ENCODE results near the gene APOA4. TPM values are rescaled to one million over a fixed set of nuclear protein-coding genes. Genes with fewer than 3 reads are reported as not detected.

The APOA4 gene
- polyA plus RNA-seq, 1 donor from 2014 or later = not detected

DNA sequence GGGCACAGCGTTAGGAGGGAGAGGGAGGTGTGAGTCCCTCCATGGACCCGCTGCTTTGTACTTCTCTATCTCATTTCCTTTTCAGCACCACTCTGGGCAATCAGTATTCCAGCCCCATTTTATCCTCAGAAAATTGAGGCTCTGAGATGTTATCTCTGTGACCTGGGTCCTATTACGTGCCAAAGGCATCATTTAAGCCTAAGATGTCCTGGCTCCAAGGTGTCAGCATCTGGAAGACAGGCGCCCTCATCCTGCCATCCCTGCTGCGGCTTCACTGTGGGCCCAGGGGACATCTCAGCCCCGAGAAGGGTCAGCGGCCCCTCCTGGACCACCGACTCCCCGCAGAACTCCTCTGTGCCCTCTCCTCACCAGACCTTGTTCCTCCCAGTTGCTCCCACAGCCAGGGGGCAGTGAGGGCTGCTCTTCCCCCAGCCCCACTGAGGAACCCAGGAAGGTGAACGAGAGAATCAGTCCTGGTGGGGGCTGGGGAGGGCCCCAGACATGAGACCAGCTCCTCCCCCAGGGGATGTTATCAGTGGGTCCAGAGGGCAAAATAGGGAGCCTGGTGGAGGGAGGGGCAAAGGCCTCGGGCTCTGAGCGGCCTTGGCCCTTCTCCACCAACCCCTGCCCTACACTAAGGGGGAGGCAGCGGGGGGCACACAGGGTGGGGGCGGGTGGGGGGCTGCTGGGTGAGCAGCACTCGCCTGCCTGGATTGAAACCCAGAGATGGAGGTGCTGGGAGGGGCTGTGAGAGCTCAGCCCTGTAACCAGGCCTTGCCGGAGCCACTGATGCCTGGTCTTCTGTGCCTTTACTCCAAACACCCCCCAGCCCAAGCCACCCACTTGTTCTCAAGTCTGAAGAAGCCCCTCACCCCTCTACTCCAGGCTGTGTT, 5.8 kb upstream of the APOA4 start:
- H4K20me1 ChIP-seq (ENCODE audit: insufficient read depth) = no peaks in the 10 kb centered on the region
- H3K36me3 ChIP-seq (ENCODE audit: insufficient read depth, low read length) = no peaks in the 10 kb centered on the region
- no peak overlapping the region for H3K27ac ChIP-seq (ENCODE audit: low read length)
- no peaks in the 10 kb centered on the region for H3K9me2 ChIP-seq (ENCODE audit: insufficient read depth, low read length)
- no peaks in the 10 kb centered on the region for H3F3A ChIP-seq (ENCODE audit: insufficient read depth, low read length, poor library complexity, severe bottlenecking)
- H3K27me3 ChIP-seq (ENCODE audit: insufficient read depth, low read depth, low read length) = no peaks in the 10 kb centered on the region
- H3K79me2 ChIP-seq (replicated peaks; ENCODE audit: insufficient read depth, low read length) = no peaks in the 10 kb centered on the region
- H3K9ac ChIP-seq (ENCODE audit: low read length) = no peak overlapping the region
- TF ChIP-seq EP300 (conservative IDR thresholded peaks at IDR 0.05; ENCODE audit: poor library complexity, severe bottlenecking) = no peak
- TF ChIP-seq EZH2 (IDR thresholded peaks at IDR 0.05; ENCODE audit: borderline replicate concordance, insufficient read depth, low read length, poor library complexity, severe bottlenecking) = no peak
- TF ChIP-seq, protein P1, sequence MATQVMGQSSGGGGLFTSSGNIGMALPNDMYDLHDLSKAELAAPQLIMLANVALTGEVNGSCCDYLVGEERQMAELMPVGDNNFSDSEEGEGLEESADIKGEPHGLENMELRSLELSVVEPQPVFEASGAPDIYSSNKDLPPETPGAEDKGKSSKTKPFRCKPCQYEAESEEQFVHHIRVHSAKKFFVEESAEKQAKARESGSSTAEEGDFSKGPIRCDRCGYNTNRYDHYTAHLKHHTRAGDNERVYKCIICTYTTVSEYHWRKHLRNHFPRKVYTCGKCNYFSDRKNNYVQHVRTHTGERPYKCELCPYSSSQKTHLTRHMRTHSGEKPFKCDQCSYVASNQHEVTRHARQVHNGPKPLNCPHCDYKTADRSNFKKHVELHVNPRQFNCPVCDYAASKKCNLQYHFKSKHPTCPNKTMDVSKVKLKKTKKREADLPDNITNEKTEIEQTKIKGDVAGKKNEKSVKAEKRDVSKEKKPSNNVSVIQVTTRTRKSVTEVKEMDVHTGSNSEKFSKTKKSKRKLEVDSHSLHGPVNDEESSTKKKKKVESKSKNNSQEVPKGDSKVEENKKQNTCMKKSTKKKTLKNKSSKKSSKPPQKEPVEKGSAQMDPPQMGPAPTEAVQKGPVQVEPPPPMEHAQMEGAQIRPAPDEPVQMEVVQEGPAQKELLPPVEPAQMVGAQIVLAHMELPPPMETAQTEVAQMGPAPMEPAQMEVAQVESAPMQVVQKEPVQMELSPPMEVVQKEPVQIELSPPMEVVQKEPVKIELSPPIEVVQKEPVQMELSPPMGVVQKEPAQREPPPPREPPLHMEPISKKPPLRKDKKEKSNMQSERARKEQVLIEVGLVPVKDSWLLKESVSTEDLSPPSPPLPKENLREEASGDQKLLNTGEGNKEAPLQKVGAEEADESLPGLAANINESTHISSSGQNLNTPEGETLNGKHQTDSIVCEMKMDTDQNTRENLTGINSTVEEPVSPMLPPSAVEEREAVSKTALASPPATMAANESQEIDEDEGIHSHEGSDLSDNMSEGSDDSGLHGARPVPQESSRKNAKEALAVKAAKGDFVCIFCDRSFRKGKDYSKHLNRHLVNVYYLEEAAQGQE (IDR thresholded peaks at IDR 0.05; ENCODE audit: borderline replicate concordance) = no peak
- TF ChIP-seq MXI1 (conservative IDR thresholded peaks at IDR 0.05; ENCODE audit: poor library complexity, severe bottlenecking) = no peak
- TF ChIP-seq TAF1 (IDR thresholded peaks at IDR 0.05; ENCODE audit: low read depth) = no peak
- TF ChIP-seq RAD21 (conservative IDR thresholded peaks at IDR 0.05) = no peak
- TF ChIP-seq, protein P2, sequence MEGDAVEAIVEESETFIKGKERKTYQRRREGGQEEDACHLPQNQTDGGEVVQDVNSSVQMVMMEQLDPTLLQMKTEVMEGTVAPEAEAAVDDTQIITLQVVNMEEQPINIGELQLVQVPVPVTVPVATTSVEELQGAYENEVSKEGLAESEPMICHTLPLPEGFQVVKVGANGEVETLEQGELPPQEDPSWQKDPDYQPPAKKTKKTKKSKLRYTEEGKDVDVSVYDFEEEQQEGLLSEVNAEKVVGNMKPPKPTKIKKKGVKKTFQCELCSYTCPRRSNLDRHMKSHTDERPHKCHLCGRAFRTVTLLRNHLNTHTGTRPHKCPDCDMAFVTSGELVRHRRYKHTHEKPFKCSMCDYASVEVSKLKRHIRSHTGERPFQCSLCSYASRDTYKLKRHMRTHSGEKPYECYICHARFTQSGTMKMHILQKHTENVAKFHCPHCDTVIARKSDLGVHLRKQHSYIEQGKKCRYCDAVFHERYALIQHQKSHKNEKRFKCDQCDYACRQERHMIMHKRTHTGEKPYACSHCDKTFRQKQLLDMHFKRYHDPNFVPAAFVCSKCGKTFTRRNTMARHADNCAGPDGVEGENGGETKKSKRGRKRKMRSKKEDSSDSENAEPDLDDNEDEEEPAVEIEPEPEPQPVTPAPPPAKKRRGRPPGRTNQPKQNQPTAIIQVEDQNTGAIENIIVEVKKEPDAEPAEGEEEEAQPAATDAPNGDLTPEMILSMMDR (IDR thresholded peaks at IDR 0.05; ENCODE audit: poor library complexity, severe bottlenecking) = no peak
- TF ChIP-seq SMC3 (conservative IDR thresholded peaks at IDR 0.05; ENCODE audit: poor library complexity) = no peak
- TF ChIP-seq POLR2AphosphoS5 (IDR thresholded peaks at IDR 0.05) = no peak
- no peak overlapping the region for H3K4me3 ChIP-seq (ENCODE audit: low read length)
- H2AFZ ChIP-seq (ENCODE audit: low read depth, low read length) = no peak overlapping the region
- no peak overlapping the region for H3K4me2 ChIP-seq (ENCODE audit: low read length)
- H3K9me3 ChIP-seq (ENCODE audit: low read length) = no peaks in the 10 kb centered on the region

- H4K20me1 ChIP-seq (ENCODE audit: insufficient read depth) = no peaks in the 10 kb centered on the region
- H3K27me3 ChIP-seq (ENCODE audit: insufficient read depth, low read depth, low read length) = no peaks in the 10 kb centered on the region
- no peak overlapping the region for H3K4me2 ChIP-seq (ENCODE audit: low read length)
- H2AFZ ChIP-seq (ENCODE audit: low read depth, low read length) = no peak overlapping the region
- TF ChIP-seq MXI1 (conservative IDR thresholded peaks at IDR 0.05; ENCODE audit: poor library complexity, severe bottlenecking) = no peak
- TF ChIP-seq SMC3 (conservative IDR thresholded peaks at IDR 0.05; ENCODE audit: poor library complexity) = no peak
- no peak for TF ChIP-seq TAF1 (IDR thresholded peaks at IDR 0.05; ENCODE audit: low read depth)
- no peak overlapping the region for H3K9ac ChIP-seq (ENCODE audit: low read length)
- no peaks in the 10 kb centered on the region for H3K36me3 ChIP-seq (ENCODE audit: insufficient read depth, low read length)
- H3K9me2 ChIP-seq (ENCODE audit: insufficient read depth, low read length) = no peaks in the 10 kb centered on the region
- no peaks in the 10 kb centered on the region for H3K79me2 ChIP-seq (replicated peaks; ENCODE audit: insufficient read depth, low read length)
- H3K27ac ChIP-seq (ENCODE audit: low read length) = no peak overlapping the region
- no peaks in the 10 kb centered on the region for H3F3A ChIP-seq (ENCODE audit: insufficient read depth, low read length, poor library complexity, severe bottlenecking)
- H3K9me3 ChIP-seq (ENCODE audit: low read length) = no peaks in the 10 kb centered on the region
- H3K4me3 ChIP-seq (ENCODE audit: low read length) = no peak overlapping the region
Observed at GRCh38 chr11:116827461-116827860, 4.4 kb upstream of the APOA4 start.
